ENCODE measurements around the gene ARFGAP2. TPM values are rescaled to one million over a fixed set of nuclear protein-coding genes. Genes with fewer than 3 reads are reported as not detected.

ARFGAP2 gene
- polyA plus RNA-seq, 1 donor (not counting 4 experiments of a cell fraction or from before 2014, with no cell fraction given) = 51.0 TPM

DNA sequence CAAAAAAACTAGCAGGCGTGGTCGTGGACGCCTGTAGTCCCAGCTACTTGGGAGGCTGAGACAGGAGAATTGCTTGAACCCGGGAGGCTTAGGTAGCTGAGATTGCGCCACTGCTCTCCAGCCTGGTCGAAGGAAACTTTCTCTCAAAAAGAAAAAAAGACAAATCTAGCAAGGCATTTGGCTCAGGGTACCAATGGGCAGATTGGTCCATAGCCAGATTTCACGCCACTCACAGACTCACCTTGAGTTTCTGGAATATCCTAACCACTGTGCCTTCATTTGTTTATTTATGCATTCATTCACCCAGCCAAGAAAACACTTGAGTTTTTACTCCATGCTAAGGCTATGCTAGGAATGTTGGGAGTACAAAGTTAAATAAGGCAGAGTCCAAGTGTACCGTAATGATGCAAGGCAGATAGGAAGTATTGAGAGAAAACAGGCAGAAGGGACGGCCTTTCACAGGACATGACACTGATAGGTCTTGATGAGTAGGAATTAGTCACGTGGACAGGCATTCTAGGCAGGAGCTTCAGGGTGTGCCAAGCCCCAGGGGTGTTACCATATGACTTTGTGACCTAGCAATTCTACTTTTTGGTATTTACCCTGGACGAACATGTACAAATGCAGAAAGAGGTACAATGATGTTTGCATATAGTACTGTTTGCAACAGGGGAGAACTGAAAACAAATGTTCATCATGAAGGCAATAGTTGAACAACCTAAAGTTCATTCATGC lies 12.6 kb upstream of the ARFGAP2 start:
- H3K4me2 ChIP-seq (ENCODE audit: control insufficient read depth, extremely low read depth, insufficient read depth, low read depth, low read length) = peak overlapping the region; percentile 57
- peaks cover 36% of the 10 kb centered on the region for H3K4me1 ChIP-seq (ENCODE audit: control insufficient read depth, extremely low read depth, insufficient read depth, low read length)
- peaks cover 11% of the 10 kb centered on the region for H3K79me2 ChIP-seq (ENCODE audit: control insufficient read depth, insufficient read depth, low read length)
- H3K4me3 ChIP-seq (ENCODE audit: control insufficient read depth in 2 of 3, extremely low read depth in 1 of 3, insufficient read depth in 2 of 3, low read depth in 1 of 3, low read length in 3 of 3) = no peak overlapping the region
- peak; percentile 66 for DNase-seq (ENCODE audit: low read depth, low spot score)
- no peaks in the 10 kb centered on the region for H3K9me3 ChIP-seq (ENCODE audit: control insufficient read depth, low read depth, low read length)
- H3K36me3 ChIP-seq (ENCODE audit: control insufficient read depth in 2 of 2, extremely low read depth in 1 of 2, insufficient read depth in 2 of 2, low read length in 2 of 2) = peaks cover 0 to under 1% of the 10 kb centered on the region in 2 experiments
- no peaks in the 10 kb centered on the region for H4K20me1 ChIP-seq (ENCODE audit: control insufficient read depth, extremely low read depth, insufficient read depth, low read length)
- peaks cover 2% of the 10 kb centered on the region for H3K9me1 ChIP-seq (ENCODE audit: control insufficient read depth, extremely low read depth, insufficient read depth, low read length)
- no peak overlapping the region for H2AFZ ChIP-seq (ENCODE audit: control insufficient read depth, low read length)
- H3K27ac ChIP-seq (ENCODE audit: control insufficient read depth, insufficient read depth, low read length) = peak overlapping the region; percentile 5
- no peaks in the 10 kb centered on the region for H3K27me3 ChIP-seq (ENCODE audit: control insufficient read depth, extremely low read depth, insufficient read depth, low read length)
- dilution Hi-C loops (cut with MboI; ENCODE audit: extremely low pct_ligation_motif_present, low sequenced_read_pairs) = no loop called here
- H3K9ac ChIP-seq (ENCODE audit: control insufficient read depth, extremely low read depth, insufficient read depth, low read length) = no peak overlapping the region
- TF ChIP-seq CTCF (optimal IDR thresholded peaks at IDR 0.05 in 1 of 3, IDR thresholded peaks at IDR 0.05 in 1 of 3, conservative IDR thresholded peaks at IDR 0.05 in 1 of 3; ENCODE audit: extremely low read depth in 1 of 3, insufficient read depth in 2 of 3, low read length in 3 of 3) = no peak
- TF ChIP-seq EZH2 (IDR thresholded peaks at IDR 0.05; ENCODE audit: low read length) = no peak
- FAIRE-seq = peak; percentile 95

DNA sequence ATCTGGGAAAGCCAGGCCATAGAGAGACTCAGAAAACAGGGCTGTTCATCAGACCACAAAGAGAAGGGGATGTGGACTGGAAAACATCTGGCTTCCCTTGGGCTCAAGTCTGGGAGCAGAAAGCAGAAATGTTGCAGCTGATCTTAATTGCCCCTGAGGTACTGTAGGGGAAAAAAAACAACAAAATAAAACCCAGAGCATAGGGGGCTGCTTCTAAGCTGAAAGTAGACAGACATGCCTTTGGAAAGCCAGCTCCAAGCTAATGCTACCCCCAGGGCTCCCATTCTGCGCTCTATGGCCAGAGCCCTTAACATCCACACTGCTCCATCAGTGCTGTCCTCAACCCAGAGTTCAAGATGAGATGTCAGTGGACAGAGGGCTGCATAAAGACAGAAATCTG lies 11.6 kb upstream of the ARFGAP2 start:
- peaks cover 2 to 5% of the 10 kb centered on the region in 2 experiments for H3K36me3 ChIP-seq (ENCODE audit: control insufficient read depth in 2 of 2, extremely low read depth in 1 of 2, insufficient read depth in 2 of 2, low read length in 2 of 2)
- no peaks in the 10 kb centered on the region for H3K9me3 ChIP-seq (ENCODE audit: control insufficient read depth, low read depth, low read length)
- peaks cover 30% of the 10 kb centered on the region for H3K4me1 ChIP-seq (ENCODE audit: control insufficient read depth, extremely low read depth, insufficient read depth, low read length)
- DNase-seq (ENCODE audit: low read depth, low spot score) (no peak), FAIRE-seq (no peak)
- no peak overlapping the region for H3K4me2 ChIP-seq (ENCODE audit: control insufficient read depth, extremely low read depth, insufficient read depth, low read depth, low read length)
- dilution Hi-C loops (cut with MboI; ENCODE audit: extremely low pct_ligation_motif_present, low sequenced_read_pairs) = no loop called here
- H4K20me1 ChIP-seq (ENCODE audit: control insufficient read depth, extremely low read depth, insufficient read depth, low read length) = no peaks in the 10 kb centered on the region
- TF ChIP-seq EZH2 (IDR thresholded peaks at IDR 0.05; ENCODE audit: low read length) (no peak), CTCF (optimal IDR thresholded peaks at IDR 0.05 in 1 of 3, IDR thresholded peaks at IDR 0.05 in 1 of 3, conservative IDR thresholded peaks at IDR 0.05 in 1 of 3; ENCODE audit: extremely low read depth in 1 of 3, insufficient read depth in 2 of 3, low read length in 3 of 3) (no peak)
- H2AFZ ChIP-seq (ENCODE audit: control insufficient read depth, low read length) = no peak overlapping the region
- no peak overlapping the region for H3K4me3 ChIP-seq (ENCODE audit: control insufficient read depth in 2 of 3, extremely low read depth in 1 of 3, insufficient read depth in 2 of 3, low read depth in 1 of 3, low read length in 3 of 3)
- H3K9me1 ChIP-seq (ENCODE audit: control insufficient read depth, extremely low read depth, insufficient read depth, low read length) = peaks cover 2% of the 10 kb centered on the region
- no peak overlapping the region for H3K9ac ChIP-seq (ENCODE audit: control insufficient read depth, extremely low read depth, insufficient read depth, low read length)
- peaks cover 20% of the 10 kb centered on the region for H3K79me2 ChIP-seq (ENCODE audit: control insufficient read depth, insufficient read depth, low read length)
- no peaks in the 10 kb centered on the region for H3K27me3 ChIP-seq (ENCODE audit: control insufficient read depth, extremely low read depth, insufficient read depth, low read length)
- no peak overlapping the region for H3K27ac ChIP-seq (ENCODE audit: control insufficient read depth, insufficient read depth, low read length)
